Suprapubic skin (tissue), 4 donors: ENCODE data around the gene PPP2R3B. TPM values are rescaled to one million over a fixed set of nuclear protein-coding genes. Genes with fewer than 3 reads are reported as not detected.
A peak's percentile ranks its signal among the peaks of the same experiment; 100 is the strongest.

Source experiments
- DNase-seq, 2 donors: peaks; one replicate each; pipeline ENCODE4 v3.0.0-alpha.2; 2019; ENCODE audit warnings: low spot score in 2 of 2
- H3K27ac ChIP-seq: fragments of 200-600 bp; sonication (generic); one replicate; pipeline ENCODE4 v1.5.1; 2019
- H3K27me3 ChIP-seq: fragments of 200-600 bp; sonication (generic); one replicate; pipeline ENCODE4 v1.5.1; 2019
- H3K36me3 ChIP-seq: fragments of 200-600 bp; sonication (generic); one replicate; pipeline ENCODE4 v1.5.1; 2019
- H3K4me1 ChIP-seq: fragments of 200-600 bp; sonication (generic); one replicate; pipeline ENCODE4 v1.5.1; 2019
- H3K4me3 ChIP-seq: fragments of 200-600 bp; sonication (generic); one replicate; pipeline ENCODE4 v1.5.1; 2019; ENCODE audit warnings: mild to moderate bottlenecking
- H3K9me3 ChIP-seq: fragments of 200-600 bp; sonication (generic); one replicate; pipeline ENCODE4 v1.5.1; 2019
- EP300 ChIP-seq: sonication (generic); formaldehyde crosslinking; IDR thresholded peaks from one replicate; pipeline ENCODE4 v1.6.1; 2017; ENCODE audit warnings: antibody characterized with exemption
- POLR2A ChIP-seq, 2 donors: fragments of 450-650 bp; IDR thresholded peaks; one replicate each; pipeline ENCODE4 v1.6.1; 2017; ENCODE audit warnings: antibody characterized with exemption in 2 of 2, mild to moderate bottlenecking in 2 of 2, moderate library complexity in 2 of 2
- POLR2AphosphoS5 ChIP-seq, 3 donors: sonication (generic); formaldehyde crosslinking; IDR thresholded peaks; one replicate each; pipeline ENCODE4 v1.6.1; 2017; ENCODE audit warnings: antibody characterized with exemption in 3 of 3
- WGBS: methylation state at CpG from one replicate; pipeline ENCODE4 v1.1.5; 2018; 5-methylcytosine and 5-hydroxymethylcytosine counted together
- total RNA-seq, 4 donors: library from RNA; depleted of rRNA; stranded (reverse); fragments of >200 nt; gene quantifications; one replicate each; pipeline ENCODE4 v1.1.0, GENCODE V29; 2016
- TF ChIP-seq, protein P1 (sequence below), 2 donors: fragments of 200-600 bp in 1 of 2; fragments of 450-650 bp in 1 of 2; sonication (generic) in 1 of 2; IDR thresholded peaks; one replicate each; pipeline ENCODE4 v1.5.1; 2016 to 2019; ENCODE audit warnings: antibody characterized with exemption in 2 of 2, mild to moderate bottlenecking in 1 of 2, moderate library complexity in 1 of 2

PPP2R3B gene
- total RNA-seq, 4 donors from 2014 or later, result 31.8 to 79.6 (median 47.1) TPM

DNA sequence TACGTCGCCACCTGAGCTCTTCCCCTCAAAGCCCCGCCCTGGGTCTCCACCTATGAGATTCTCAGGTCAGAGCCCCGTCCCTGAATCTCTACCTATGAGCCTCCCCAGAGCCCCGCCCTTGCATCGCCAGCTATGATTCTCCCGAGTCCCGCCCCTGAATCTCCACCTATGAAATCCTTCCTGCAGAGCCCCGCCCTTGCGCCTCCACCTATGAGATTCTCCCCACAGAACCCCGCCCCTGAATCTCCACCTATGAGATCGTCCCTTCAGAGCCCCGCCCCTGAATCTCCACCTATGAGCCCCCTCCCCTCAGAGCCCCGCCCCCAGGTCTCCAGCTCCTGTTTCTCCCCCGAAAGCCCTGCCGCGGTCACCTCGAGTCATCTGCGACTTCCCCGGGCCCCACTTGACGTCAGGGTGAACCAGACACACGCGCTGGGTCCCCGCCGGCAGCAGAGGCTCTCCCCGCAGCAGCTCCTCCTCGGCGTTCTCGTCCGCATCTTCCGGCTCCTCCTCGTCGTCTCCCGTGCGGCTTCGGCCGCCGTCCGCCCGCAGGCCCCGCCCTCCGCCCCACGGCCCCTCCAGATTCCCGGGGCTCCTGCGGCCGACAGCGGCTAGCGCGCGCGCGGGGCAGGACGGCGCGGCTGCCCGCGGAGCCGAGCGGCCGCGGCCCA is 68.5 kb downstream of the PPP2R3B start:
- 2% methylated on average over 35 of the region's 61 CpGs for WGBS
- peak overlapping the region; percentile 98 for H3K4me3 ChIP-seq
- no peaks in the 10 kb centered on the region for H3K9me3 ChIP-seq
- peaks cover 31% of the 10 kb centered on the region for H3K4me1 ChIP-seq
- H3K27ac ChIP-seq, result peak overlapping the region; percentile 99
- H3K27me3 ChIP-seq, result no peaks in the 10 kb centered on the region
- TF ChIP-seq POLR2A (IDR thresholded peaks at IDR 0.05) (peak; percentile 59 to 83), POLR2AphosphoS5 (IDR thresholded peaks at IDR 0.05) (peak in 2 of 3 donors; percentile 7 to 71), EP300 (no peak)
- TF ChIP-seq, protein P1, sequence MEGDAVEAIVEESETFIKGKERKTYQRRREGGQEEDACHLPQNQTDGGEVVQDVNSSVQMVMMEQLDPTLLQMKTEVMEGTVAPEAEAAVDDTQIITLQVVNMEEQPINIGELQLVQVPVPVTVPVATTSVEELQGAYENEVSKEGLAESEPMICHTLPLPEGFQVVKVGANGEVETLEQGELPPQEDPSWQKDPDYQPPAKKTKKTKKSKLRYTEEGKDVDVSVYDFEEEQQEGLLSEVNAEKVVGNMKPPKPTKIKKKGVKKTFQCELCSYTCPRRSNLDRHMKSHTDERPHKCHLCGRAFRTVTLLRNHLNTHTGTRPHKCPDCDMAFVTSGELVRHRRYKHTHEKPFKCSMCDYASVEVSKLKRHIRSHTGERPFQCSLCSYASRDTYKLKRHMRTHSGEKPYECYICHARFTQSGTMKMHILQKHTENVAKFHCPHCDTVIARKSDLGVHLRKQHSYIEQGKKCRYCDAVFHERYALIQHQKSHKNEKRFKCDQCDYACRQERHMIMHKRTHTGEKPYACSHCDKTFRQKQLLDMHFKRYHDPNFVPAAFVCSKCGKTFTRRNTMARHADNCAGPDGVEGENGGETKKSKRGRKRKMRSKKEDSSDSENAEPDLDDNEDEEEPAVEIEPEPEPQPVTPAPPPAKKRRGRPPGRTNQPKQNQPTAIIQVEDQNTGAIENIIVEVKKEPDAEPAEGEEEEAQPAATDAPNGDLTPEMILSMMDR (IDR thresholded peaks at IDR 0.05), result no peak
- peaks cover 29% of the 10 kb centered on the region for H3K36me3 ChIP-seq
- DNase-seq, result peak; percentile 100

DNA sequence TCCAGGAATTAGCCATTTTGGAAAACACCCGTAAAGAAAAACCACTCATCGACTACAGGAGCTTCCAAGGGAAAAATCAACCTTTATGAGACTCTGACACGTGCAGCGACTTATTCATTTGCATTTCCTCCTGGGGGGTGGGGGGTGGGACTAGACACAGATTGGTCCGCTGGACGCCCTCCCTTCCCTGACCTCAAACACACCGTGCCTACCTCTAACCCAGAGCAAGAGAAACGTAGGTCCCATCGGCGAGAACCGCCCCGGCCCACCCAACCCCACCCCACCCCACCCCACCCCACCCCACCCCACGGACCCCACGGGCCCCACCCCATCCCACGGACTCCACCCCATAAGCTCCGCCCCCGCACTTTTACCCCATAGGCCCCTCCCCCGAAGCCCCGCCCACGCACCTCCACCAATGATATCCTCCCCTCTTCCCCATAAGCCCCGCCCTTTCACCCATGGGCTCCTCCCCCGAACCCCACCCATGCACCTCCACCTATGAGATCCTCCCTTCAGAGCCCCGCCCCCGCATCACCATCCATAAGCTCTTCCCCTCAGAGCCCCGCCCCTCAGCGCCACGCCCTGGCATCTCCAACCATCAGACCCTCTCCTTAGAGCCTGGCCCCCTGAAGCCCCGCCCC is 69.2 kb downstream of the PPP2R3B start:
- WGBS, result 41% methylated on average over 12 of the region's 28 CpGs
- peak overlapping the region; percentile 99 for H3K27ac ChIP-seq
- H3K4me1 ChIP-seq, result peaks cover 28% of the 10 kb centered on the region
- no peak for DNase-seq
- H3K4me3 ChIP-seq, result peak overlapping the region; percentile 98
- H3K9me3 ChIP-seq, result no peaks in the 10 kb centered on the region
- no peak for TF ChIP-seq EP300
- no peak for TF ChIP-seq POLR2AphosphoS5 (IDR thresholded peaks at IDR 0.05)
- TF ChIP-seq, protein P1 (IDR thresholded peaks at IDR 0.05), result no peak
- TF ChIP-seq POLR2A (IDR thresholded peaks at IDR 0.05), result no peak
- peaks cover 35% of the 10 kb centered on the region for H3K36me3 ChIP-seq
- H3K27me3 ChIP-seq, result no peaks in the 10 kb centered on the region

DNA sequence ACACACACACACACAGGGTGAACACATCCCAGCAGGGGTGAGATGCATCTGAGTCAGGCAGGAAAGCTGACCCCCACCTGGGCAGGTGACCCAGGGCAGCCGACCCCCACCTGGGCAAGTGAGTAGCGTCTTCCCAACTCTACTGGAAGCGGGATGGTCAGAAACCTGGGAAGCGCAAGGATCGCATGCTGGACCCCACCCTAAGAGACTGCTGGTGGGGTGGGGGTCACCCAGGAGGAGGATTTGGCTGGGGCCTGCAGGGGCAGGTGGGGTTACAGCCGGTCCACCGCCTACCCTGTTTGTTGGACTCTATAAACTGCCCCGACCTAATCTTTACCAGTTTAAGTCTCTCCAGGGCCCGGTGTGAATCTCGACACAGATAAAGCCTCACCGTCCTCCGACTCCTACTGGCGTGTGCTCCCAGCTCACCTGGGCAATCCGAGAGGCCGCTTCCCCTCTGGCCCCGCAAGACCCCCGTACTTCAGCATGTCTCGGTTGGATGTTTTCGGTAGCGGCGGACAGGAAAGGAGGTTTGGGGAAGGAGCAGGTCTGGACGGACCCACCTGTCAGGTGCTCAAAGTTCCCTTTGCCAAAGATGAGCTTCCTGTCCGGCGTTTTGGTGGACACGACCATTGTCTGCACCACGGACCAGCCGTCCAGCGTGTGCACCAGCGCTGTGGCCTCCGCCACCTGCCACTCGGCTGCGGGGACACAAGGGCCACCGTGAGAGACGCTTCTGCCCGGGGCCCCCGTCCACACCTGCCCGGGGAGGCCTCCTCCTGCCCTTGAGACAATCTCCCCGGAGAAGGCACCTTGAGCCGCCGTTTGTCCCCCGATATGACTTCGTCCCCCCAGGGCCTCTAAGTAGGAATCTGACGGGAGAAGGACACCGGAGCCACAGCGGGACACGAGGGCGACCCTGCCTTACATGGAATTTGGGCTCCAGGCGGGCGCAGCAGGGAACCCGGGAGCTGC is 70.1 kb downstream of the PPP2R3B start:
- H3K4me3 ChIP-seq, result no peak overlapping the region
- H3K9me3 ChIP-seq, result no peaks in the 10 kb centered on the region
- TF ChIP-seq POLR2AphosphoS5 (IDR thresholded peaks at IDR 0.05), result no peak
- TF ChIP-seq EP300, result no peak
- TF ChIP-seq, protein P1 (IDR thresholded peaks at IDR 0.05), result no peak
- no peak for TF ChIP-seq POLR2A (IDR thresholded peaks at IDR 0.05)
- H3K36me3 ChIP-seq, result peaks cover 44% of the 10 kb centered on the region
- H3K27me3 ChIP-seq, result no peaks in the 10 kb centered on the region
- WGBS, result 92% methylated on average over 33 of the region's 50 CpGs
- peaks cover 28% of the 10 kb centered on the region for H3K4me1 ChIP-seq
- peak; percentile 70 to 78 for DNase-seq
- H3K27ac ChIP-seq, result no peak overlapping the region

DNA sequence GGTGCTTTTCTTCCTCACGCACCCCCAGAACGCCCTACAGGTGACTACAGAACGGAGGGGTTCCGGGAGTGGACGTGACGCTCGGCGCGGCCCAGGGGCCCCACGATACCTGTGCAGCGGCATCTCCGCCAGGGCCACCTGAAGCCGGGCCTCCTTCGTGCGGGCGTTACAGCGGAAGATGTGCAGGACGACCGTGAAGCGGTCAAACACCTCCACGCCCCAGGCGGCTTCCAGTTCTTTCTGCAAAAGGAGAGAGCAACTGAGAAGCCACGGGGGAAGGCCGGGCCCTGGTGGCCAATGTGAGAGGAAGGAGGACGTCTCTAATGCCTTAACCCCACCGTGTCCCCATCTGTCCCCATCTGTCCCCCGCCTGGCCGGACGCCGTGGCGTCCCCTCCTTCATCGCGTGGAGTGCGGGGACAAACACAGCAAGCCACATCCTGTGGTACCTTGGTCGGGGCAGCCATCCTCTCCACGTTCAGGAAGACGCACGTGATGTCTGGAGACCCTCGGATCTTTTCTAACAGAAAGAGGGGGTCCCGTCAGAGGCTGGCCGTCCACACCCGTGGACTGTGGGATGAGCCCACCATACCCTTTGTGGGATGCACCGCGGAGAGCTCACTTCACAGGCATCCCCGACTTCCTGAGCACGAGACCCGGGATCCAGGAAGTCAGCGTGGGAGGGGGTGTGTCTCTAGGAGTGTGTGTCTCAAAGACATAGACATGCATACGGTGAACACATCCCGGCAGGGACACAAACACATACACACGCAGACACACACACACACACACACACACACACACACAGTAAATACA is 71.7 kb downstream of the PPP2R3B start:
- Histone ChIP-seq H3K4me3 (no peak overlapping the region), H3K9me3 (no peaks in the 10 kb centered on the region), H3K27ac (no peak overlapping the region), H3K36me3 (peaks cover 57% of the 10 kb centered on the region), H3K4me1 (peaks cover 17% of the 10 kb centered on the region), H3K27me3 (no peaks in the 10 kb centered on the region)
- WGBS, result 94% methylated on average over 39 of the region's 51 CpGs
- TF ChIP-seq EP300 (no peak), POLR2AphosphoS5 (IDR thresholded peaks at IDR 0.05) (no peak), POLR2A (IDR thresholded peaks at IDR 0.05) (no peak)
- TF ChIP-seq, protein P1 (IDR thresholded peaks at IDR 0.05), result no peak
- peak; percentile 57 to 77 for DNase-seq
